Measurements from ENCODE around the gene CASP2.

DNA sequence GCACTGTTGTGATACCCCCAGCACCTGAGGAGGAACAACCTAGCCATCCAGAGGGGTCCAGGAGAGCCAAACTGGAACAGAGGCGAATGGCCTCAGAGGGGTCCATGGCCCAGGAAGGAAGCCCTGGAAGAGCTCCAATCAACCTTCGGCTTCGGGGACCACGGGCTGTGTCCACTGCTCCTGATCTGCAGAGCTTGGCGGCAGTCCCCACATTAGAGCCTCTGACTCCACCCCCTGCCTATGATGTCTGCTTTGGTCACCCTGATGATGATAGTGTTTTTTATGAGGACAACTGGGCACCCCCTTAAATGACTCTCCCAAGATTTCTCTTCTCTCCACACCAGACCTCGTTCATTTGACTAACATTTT lies 1.6 kb upstream of the CASP2 start:
- TF ChIP-seq, protein P1, sequence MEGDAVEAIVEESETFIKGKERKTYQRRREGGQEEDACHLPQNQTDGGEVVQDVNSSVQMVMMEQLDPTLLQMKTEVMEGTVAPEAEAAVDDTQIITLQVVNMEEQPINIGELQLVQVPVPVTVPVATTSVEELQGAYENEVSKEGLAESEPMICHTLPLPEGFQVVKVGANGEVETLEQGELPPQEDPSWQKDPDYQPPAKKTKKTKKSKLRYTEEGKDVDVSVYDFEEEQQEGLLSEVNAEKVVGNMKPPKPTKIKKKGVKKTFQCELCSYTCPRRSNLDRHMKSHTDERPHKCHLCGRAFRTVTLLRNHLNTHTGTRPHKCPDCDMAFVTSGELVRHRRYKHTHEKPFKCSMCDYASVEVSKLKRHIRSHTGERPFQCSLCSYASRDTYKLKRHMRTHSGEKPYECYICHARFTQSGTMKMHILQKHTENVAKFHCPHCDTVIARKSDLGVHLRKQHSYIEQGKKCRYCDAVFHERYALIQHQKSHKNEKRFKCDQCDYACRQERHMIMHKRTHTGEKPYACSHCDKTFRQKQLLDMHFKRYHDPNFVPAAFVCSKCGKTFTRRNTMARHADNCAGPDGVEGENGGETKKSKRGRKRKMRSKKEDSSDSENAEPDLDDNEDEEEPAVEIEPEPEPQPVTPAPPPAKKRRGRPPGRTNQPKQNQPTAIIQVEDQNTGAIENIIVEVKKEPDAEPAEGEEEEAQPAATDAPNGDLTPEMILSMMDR (IDR thresholded peaks at IDR 0.05) = no peak
- TF ChIP-seq EP300 (IDR thresholded peaks at IDR 0.05) (no peak), POLR2A (IDR thresholded peaks at IDR 0.05) (no peak)

All from tibial nerve (tissue), 4 donors.